Measurements from ENCODE around the gene AKT2.
A peak's percentile ranks its signal among the peaks of the same experiment; 100 is the strongest.
"Not testable (repeated sequence)": the region's sequence is repeated elsewhere in the genome, so short reads cannot be mapped to it uniquely, and the experiment has no call there.

AKT2 gene

DNA sequence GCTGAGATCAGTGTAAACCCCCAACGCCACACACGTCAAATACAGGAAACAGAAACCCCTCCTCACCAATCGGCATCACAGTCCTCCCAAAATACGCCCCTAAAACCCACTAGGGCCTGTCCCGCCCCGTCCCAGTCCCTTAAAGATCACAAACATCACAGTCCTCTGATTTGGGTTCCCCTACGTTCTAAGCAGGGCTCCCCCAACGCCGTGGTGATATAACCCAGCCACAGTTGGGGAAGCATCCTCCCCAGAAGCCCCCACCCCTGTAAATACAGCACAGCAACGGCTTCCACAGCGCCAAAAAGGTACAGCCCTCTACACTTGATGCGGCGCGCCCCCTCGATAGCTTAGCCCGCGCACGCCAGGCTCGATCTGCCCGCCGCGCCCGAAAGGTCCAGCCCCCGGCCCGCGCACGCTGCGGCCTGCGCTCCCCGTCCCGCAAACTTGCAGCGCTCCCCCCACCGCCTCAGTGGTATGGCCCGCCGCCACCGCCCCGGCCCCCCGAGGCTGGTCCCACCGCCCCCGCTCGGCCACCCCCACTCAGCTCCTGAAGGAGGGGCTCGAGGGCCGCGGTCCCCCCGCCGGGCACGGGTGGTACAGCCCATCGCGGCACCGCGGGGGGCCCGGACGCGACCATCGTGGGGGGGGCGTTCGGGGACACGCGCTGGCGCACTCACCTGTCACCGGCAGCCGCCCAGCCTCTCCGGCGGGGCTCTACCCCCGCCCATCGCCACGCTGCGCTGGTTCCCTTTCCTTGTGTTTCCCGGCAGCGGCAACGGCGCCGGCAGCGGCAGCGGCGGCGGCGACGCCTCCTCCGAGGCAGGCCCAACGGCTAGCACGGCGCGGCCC lies at the start of gene AKT2:
Gene AKT2, minus strand, starts transcription at position 845 of the 852 bp plus-strand sequence. CDS start 20,078 bp downstream, outside the sequence.
- peak; percentile 71 for DNase-seq

GRCh38 chr19:40333083-40333482 lies 47.9 kb upstream of the AKT2 start:
- DNase-seq, result not testable (repeated sequence)

GRCh38 chr19:40332669-40333068 lies 47.5 kb upstream of the AKT2 start:
- DNase-seq, result no peak

DNA sequence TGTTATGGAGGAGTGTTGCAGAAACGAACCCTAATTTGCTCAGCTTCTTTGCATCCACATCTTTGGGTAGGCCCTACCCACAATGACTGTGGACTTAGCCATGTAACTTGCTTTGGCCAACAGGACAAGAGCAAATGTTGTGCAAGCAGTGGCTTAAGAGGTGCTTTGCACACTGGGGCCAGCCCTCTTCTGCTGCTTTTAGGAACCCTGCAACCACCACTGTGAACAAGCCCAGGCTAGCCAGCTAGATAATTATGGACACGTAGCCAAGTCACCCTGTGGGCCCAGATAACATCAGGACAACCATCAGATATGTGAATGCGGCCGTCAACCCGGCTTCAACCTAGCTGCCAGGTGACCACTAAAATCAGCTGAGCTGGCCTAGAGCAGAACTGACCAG lies 45.9 kb upstream of the AKT2 start:
- no peak for DNase-seq

- no peak for DNase-seq
Observed at GRCh38 chr19:40326201-40326600, 41.1 kb upstream of the AKT2 start.

- DNase-seq, result no peak
Observed at GRCh38 chr19:40323705-40324104, 38.6 kb upstream of the AKT2 start.

DNA sequence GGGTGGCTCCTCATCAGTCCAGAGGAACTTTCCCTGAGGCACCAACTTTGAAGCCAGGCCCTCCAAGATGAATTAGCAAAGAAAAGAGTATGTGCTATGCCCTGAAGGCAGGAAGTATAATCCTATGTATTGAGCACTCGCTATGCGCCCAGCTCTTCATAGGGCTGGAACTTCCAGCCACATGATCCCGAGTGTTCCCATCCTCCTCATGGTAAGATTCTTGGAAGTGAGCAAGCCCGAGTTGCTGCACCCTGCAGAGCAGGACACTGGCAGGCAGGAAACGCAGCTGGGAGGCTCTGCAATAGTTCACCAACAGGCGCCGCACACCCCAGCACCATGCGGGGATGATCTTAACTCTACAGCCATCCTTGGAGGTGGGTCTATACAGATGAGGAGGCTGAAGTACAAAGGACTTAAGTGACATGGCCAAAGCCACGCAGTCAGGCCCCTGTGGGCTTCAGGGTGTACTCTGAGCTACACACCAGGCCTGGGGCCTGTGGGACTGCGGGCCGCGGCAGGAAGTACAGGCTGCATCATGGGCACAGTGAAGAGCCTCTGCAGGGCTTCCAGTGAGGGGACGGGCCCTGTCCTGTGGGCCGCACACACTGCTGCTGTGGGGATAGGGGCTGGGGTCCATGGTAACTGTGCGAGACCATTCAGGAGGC lies 37.9 kb upstream of the AKT2 start:
- no peak for DNase-seq

- no peak for DNase-seq
Observed at GRCh38 chr19:40322271-40322610, 37.1 kb upstream of the AKT2 start.

- DNase-seq, result no peak
Observed at GRCh38 chr19:40321566-40322270, 36.6 kb upstream of the AKT2 start.

DNA sequence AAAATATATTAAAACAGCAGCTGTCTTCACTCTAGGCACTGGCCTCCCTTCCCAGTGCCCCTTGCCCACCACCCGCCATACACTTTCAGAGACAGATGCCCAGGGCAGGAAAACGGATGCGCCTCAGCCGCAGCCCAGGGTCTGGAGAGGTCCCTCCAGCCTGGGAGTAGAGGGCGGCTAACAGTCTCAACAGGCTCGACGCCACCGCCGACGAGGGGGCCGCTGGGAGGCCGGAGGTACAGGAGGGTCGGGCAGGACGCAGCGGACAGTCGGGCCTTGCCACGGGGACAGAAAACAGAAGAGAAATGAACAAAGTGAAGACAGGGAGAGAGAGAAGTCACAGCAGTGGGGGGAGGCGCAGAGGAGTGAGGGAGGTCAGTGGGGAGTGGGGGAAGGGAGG lies 35.9 kb upstream of the AKT2 start:
- no peak for DNase-seq

DNA sequence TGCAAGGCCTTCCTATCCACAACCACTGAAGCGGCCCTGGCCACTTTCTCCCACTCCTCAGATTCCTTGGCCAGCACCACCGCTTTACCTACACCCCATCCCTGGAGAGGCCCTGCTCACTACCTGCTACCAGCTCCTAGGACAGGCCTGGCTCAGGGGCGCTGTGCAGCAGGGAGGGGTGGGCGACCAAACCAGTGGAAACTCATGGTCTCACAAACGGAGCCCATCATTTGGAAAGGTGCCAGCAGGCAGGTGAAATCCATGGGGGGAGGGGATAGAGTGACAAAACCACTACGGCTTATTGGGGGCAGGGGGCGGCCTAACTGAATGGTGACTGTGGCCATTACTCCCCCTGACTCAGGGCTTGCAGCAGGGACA lies 35.4 kb upstream of the AKT2 start:
- no peak for DNase-seq

- DNase-seq, result no peak
Observed at GRCh38 chr19:40317338-40317737, 32.2 kb upstream of the AKT2 start.

DNA sequence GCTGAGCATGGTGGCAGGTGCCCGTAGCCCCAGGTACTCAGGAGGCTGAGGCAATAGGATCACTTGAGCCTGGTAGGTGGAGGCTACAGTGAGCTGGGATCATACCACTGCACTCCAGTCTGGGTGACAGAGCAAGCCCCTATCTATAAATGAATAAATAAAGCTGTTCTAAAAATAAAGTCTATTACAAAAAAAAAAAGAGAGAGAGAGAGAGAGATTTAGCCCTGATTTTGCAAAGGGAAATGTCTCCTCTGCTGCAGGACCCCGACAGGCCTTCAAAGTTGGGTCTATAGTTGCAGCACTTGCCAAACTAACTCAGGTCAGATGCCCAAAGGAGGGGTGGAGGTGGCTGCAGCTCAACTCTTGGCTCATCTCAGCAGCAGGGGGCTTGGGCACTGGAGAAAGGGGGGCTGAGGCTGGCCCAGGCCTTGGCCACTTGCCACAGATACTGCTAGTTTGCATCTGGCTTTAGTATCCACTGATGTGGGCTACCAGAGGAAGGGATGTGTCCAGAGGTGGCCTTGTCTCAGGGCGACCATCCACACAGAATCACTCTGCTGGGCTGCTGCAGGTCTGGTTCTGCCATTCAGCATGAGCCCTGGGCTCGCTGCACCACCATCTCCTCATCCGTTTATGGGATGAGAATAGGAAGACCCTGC lies 30.8 kb upstream of the AKT2 start:
- DNase-seq, result no peak

GRCh38 chr19:40314656-40315055 lies 29.5 kb upstream of the AKT2 start:
- no peak for DNase-seq

DNA sequence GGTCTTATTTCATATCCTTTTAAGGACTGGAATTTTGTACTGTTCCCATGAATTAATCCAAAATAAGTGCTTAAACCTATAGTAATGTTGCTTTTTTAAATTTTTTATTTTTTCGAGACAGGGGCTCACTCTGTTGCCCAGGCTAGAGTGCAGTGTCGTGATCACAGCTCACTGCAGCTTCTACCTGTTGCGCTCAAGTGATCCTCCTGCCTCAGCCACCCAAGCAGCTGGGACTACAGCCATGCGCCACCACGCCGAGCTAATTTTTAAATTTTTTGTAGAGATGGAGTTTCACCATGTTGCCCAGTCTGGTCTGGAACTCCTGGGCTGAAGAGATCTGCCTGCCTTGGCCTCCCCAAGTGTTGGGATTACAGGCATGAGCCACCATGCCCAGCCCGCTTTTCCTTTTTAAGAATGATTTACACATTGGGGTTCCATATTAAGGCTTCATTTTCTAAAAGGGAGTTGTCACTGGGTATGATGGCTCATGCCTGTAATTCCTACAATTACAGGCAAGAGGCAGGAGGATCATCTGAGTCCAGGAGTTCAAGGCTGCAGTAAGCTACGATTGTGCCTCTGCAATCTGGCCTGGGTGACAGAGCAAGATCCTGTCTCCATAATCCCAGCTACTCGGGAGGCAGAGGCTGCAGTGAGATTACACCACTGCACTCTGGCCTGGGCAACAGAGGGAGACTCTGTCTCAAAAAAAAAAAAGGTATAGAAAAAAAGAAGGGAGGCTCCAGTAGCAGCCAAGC lies 28.3 kb upstream of the AKT2 start:
- no peak for DNase-seq

- no peak for DNase-seq
Observed at GRCh38 chr19:40312533-40312932, 27.4 kb upstream of the AKT2 start.

- no peak for DNase-seq
Observed at GRCh38 chr19:40309666-40310065, 24.5 kb upstream of the AKT2 start.

DNA sequence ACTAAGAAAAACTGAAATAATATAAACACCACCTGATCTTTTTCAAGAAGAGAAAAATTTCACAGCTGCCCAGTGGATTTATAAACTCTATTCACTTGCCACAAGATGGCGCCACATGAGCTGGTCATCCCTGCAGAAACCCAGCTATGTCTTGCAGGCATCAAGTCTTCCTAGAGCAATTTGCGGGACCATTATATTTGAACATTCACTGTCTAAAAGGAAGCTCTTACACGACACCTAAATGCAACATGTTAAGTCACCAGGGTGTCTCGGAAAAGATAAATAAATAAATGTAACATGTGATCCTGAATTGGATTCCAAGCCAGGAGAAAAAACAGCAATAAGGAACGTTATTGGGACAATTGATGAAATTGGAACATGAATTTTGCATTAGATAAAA lies 20.3 kb upstream of the AKT2 start:
- DNase-seq, result peak; percentile 56

DNA sequence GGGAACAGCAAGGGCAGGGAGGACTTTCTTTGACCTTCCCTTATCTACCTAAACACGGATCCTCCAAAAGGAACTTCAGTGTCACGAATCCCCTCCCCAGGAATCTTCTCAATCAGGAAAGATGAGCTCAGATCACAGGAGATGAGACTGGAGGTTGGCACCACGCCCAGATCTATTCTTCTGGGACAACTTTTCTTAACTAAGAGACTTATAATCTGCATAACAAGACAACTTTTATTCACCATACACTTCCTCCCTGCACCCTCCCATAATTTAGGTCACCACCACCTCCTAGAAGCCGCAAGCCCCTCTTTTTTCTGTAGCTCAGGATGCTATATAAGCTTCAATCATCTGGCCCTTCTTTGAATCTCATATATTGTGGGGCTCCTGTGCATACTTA lies 19.2 kb upstream of the AKT2 start:
- DNase-seq, result no peak

DNA sequence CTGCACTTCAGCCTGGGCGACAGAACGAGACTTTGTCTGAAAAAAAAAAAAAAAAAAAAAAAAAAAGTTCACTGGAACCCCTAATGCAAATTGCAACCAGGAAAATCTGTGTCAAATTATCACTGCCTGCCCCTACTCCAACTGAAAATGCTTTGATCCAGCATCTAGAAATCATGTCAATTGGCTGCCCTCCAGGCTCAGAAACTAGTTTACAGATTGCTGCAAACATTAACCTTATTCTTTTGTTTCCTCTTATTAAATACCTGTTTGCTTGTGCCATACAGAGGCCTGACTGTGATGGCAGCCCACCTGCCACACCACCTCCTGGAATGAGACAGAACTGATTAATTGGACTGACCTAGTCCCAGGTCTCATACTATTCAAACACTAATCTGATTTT lies 18.6 kb upstream of the AKT2 start:
- no peak for DNase-seq

- DNase-seq, result no peak
Observed at GRCh38 chr19:40302224-40303011, 17.3 kb upstream of the AKT2 start.

DNA sequence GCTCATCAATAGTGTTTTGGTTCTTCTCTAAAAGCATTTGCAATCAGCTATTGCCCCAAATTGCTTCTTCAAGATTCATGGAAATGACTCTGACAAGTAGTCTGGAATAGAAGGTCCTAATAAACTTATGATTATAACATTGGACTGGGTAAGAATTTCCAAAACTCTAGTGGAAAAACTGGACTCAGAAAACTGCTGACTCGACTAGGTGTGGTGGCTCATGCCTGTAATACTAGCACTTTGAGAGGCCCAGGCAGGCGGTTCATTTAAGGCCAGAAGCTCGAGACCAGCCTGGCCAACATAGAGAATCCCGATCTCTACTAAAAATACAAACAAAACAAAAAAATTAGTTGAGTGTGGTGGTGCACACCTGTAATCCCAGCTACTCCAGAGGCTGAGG lies 15.5 kb upstream of the AKT2 start:
- no peak for DNase-seq
